ENCODE data around the gene HIVEP3. TPM values are rescaled to one million over a fixed set of nuclear protein-coding genes. Genes with fewer than 3 reads are reported as not detected.

The HIVEP3 gene
- total and polyA plus RNA-seq, 4 donors = 7.0 to 14.7 (median 8.8) TPM

- H3K9ac ChIP-seq (ENCODE audit: insufficient read depth in 1 of 2, low read length in 2 of 2) = no peak overlapping the region
- peaks cover 0 to 22% (median 20%) of the 10 kb centered on the region in 5 donors for H3K4me1 ChIP-seq (ENCODE audit: control insufficient read depth in 5 of 5, insufficient read depth in 5 of 5, low read length in 5 of 5)
- no peaks in the 10 kb centered on the region for H3K36me3 ChIP-seq (ENCODE audit: control insufficient read depth in 4 of 4, insufficient read depth in 4 of 4, low read length in 4 of 4)
- no peak for TF ChIP-seq CTCF (IDR thresholded peaks at IDR 0.05; ENCODE audit: control extremely low read depth, extremely low read depth)
- DNase-seq = no peak
- H3K4me3 ChIP-seq = no peak overlapping the region
- no peaks in the 10 kb centered on the region for H3K27me3 ChIP-seq (ENCODE audit: control insufficient read depth in 3 of 3, insufficient read depth in 3 of 3, low read length in 2 of 3)
- no peak overlapping the region for H3K27ac ChIP-seq (ENCODE audit: low read depth in 1 of 2, low read length in 1 of 2)
- whole genome bisulfite sequencing, 2 donors = 97 to 98% methylated on average over 5 of the region's 5 CpGs
- no peaks in the 10 kb centered on the region for H3K9me3 ChIP-seq (ENCODE audit: control insufficient read depth in 4 of 4, insufficient read depth in 3 of 4, low read length in 3 of 4)
- ATAC-seq (ENCODE audit: insufficient read depth, low FRiP score) = no peak
These were observed 297.5 kb downstream of the HIVEP3 start for GRCh38 chr1:41621256-41621655.

GRCh38 chr1:41620365-41621169 is 298.2 kb downstream of the HIVEP3 start:
- no peak for ATAC-seq (ENCODE audit: insufficient read depth, low FRiP score)
- WGBS, 2 donors = 84 to 90% methylated on average over 9 of the region's 9 CpGs
- H3K9ac ChIP-seq (ENCODE audit: insufficient read depth in 1 of 2, low read length in 2 of 2) = no peak overlapping the region
- H3K4me3 ChIP-seq = no peak overlapping the region
- no peaks in the 10 kb centered on the region for H3K36me3 ChIP-seq (ENCODE audit: control insufficient read depth in 4 of 4, insufficient read depth in 4 of 4, low read length in 4 of 4)
- no peaks in the 10 kb centered on the region for H3K27me3 ChIP-seq (ENCODE audit: control insufficient read depth in 3 of 3, insufficient read depth in 3 of 3, low read length in 2 of 3)
- no peak for DNase-seq
- no peak for TF ChIP-seq CTCF (IDR thresholded peaks at IDR 0.05; ENCODE audit: control extremely low read depth, extremely low read depth)
- H3K4me1 ChIP-seq (ENCODE audit: control insufficient read depth in 5 of 5, insufficient read depth in 5 of 5, low read length in 5 of 5) = peaks cover 0 to 22% (median 17%) of the 10 kb centered on the region in 5 donors
- H3K9me3 ChIP-seq (ENCODE audit: control insufficient read depth in 4 of 4, insufficient read depth in 3 of 4, low read length in 3 of 4) = no peaks in the 10 kb centered on the region
- no peak overlapping the region for H3K27ac ChIP-seq (ENCODE audit: low read depth in 1 of 2, low read length in 1 of 2)

GRCh38 chr1:41619511-41620364 is 299.0 kb downstream of the HIVEP3 start:
- H3K9me3 ChIP-seq (ENCODE audit: control insufficient read depth in 4 of 4, insufficient read depth in 3 of 4, low read length in 3 of 4) = no peaks in the 10 kb centered on the region
- H3K36me3 ChIP-seq (ENCODE audit: control insufficient read depth in 4 of 4, insufficient read depth in 4 of 4, low read length in 4 of 4) = no peaks in the 10 kb centered on the region
- TF ChIP-seq CTCF (IDR thresholded peaks at IDR 0.05; ENCODE audit: control extremely low read depth, extremely low read depth) = no peak
- no peak overlapping the region for H3K27ac ChIP-seq (ENCODE audit: low read depth in 1 of 2, low read length in 1 of 2)
- 80 to 89% methylated on average over 10 of the region's 10 CpGs for whole genome bisulfite sequencing, 2 donors
- H3K4me3 ChIP-seq = no peak overlapping the region
- no peak overlapping the region for H3K9ac ChIP-seq (ENCODE audit: insufficient read depth in 1 of 2, low read length in 2 of 2)
- H3K27me3 ChIP-seq (ENCODE audit: control insufficient read depth in 3 of 3, insufficient read depth in 3 of 3, low read length in 2 of 3) = no peaks in the 10 kb centered on the region
- ATAC-seq (ENCODE audit: insufficient read depth, low FRiP score) (no peak), DNase-seq (no peak)
- H3K4me1 ChIP-seq (ENCODE audit: control insufficient read depth in 5 of 5, insufficient read depth in 5 of 5, low read length in 5 of 5) = peaks cover 0 to 22% (median 17%) of the 10 kb centered on the region in 5 donors
